ENCODE measurements around the gene ATP1A2. TPM values are rescaled to one million over a fixed set of nuclear protein-coding genes. Genes with fewer than 3 reads are reported as not detected.

Gene ATP1A2
- total and polyA plus RNA-seq, 2 of the 8 experiments (the other 6 are each of a cell fraction or from before 2014, with no cell fraction given) = 39.7 to 40.8 TPM

- Histone ChIP-seq H3K4me1 (replicated peaks in 1 of 4; ENCODE audit: control insufficient read depth in 3 of 4, insufficient read depth in 4 of 4, low read length in 3 of 4) (no peaks in the 10 kb centered on the region; a peak in 1 of 7 replicates), H3K79me1 (ENCODE audit: low read depth, low read length) (no peaks in the 10 kb centered on the region), H2BK20ac (ENCODE audit: low read length) (no peak overlapping the region), H2BK120ac (replicated peaks; ENCODE audit: low read depth, low read length) (no peak overlapping the region), H3K18ac (ENCODE audit: extremely low read depth, low read length) (no peak overlapping the region), H4K5ac (ENCODE audit: insufficient read length, low read depth, low read length) (no peak overlapping the region), H3K4ac (replicated peaks; ENCODE audit: insufficient read length, low read depth, low read length) (no peak overlapping the region), H2AK5ac (ENCODE audit: low read depth, low read length) (no peak overlapping the region), H3K27ac (ENCODE audit: low read depth, low read length) (no peak overlapping the region), H3K9me3 (ENCODE audit: insufficient read depth in 2 of 2, low read depth in 1 of 2, low read length in 1 of 2) (no peaks in the 10 kb centered on the region), H3K23ac (ENCODE audit: insufficient read length) (no peak overlapping the region), H4K20me1 (replicated peaks in 1 of 2; ENCODE audit: control insufficient read depth in 1 of 2, insufficient read depth in 2 of 2, low read length in 2 of 2) (no peaks in the 10 kb centered on the region), H3K4me2 (ENCODE audit: insufficient read depth in 1 of 2, low read depth in 2 of 2, low read length in 2 of 2) (no peak overlapping the region), H3K23me2 (ENCODE audit: low read depth, low read length) (peaks cover 1% of the 10 kb centered on the region; the same call in 1 of the 2 replicates), H4K8ac (ENCODE audit: extremely low read depth, insufficient read depth, low read length) (no peak overlapping the region), H3K9ac (replicated peaks in 1 of 4; ENCODE audit: extremely low read depth in 1 of 4, low read depth in 3 of 4, low read length in 3 of 4) (no peak overlapping the region), H3K14ac (ENCODE audit: insufficient read length) (no peak overlapping the region), H2BK15ac (ENCODE audit: low read length) (no peak overlapping the region; the same call in 1 of the 2 replicates), H2BK5ac (ENCODE audit: low read depth, low read length) (no peak overlapping the region), H3K36me3 (ENCODE audit: control insufficient read depth in 2 of 4, insufficient read depth in 4 of 4, low read length in 3 of 4) (no peaks in the 10 kb centered on the region), H2AFZ (ENCODE audit: low read length) (no peak overlapping the region), H3K56ac (replicated peaks; ENCODE audit: insufficient read length, low read depth, low read length) (no peak overlapping the region), H3K79me2 (ENCODE audit: control insufficient read depth in 1 of 2, insufficient read depth in 2 of 2, low read length in 2 of 2) (no peaks in the 10 kb centered on the region), H3K27me3 (replicated peaks in 1 of 4; ENCODE audit: control insufficient read depth in 3 of 4, extremely low read depth in 1 of 4, insufficient read depth in 3 of 4, low read length in 3 of 4) (peaks cover 0 to 21% (median 9%) of the 10 kb centered on the region in 4 experiments; a peak in 4 of 7 replicates), H4K91ac (replicated peaks; ENCODE audit: insufficient read length, low read length) (no peak overlapping the region), H3K4me3 (ENCODE audit: extremely low read depth in 1 of 4, insufficient read depth in 2 of 4, low read depth in 3 of 4, low read length in 4 of 4) (no peak overlapping the region), H2BK12ac (ENCODE audit: low read depth, low read length) (no peak overlapping the region)
- DNase-seq (ENCODE audit: low read depth in 1 of 2, low spot score in 2 of 2) (no peak), FAIRE-seq (no peak)
- POLR2A ChIA-PET (ENCODE audit: partially characterized antibody) = no interaction called here
- no peak for TF ChIP-seq RFX5 (IDR thresholded peaks at IDR 0.05; ENCODE audit: borderline replicate concordance, low read depth, low read length)
- TF ChIP-seq POU5F1 (IDR thresholded peaks at IDR 0.05; ENCODE audit: low read depth, low read length) = no peak
- TF ChIP-seq TAF7 (optimal IDR thresholded peaks at IDR 0.05; ENCODE audit: borderline replicate concordance, low read depth, low read length) = no peak
- TF ChIP-seq YY1 (IDR thresholded peaks at IDR 0.05; ENCODE audit: low read depth, low read length) = no peak
- no peak for TF ChIP-seq TAF1 (IDR thresholded peaks at IDR 0.05; ENCODE audit: low read depth, low read length)
- TF ChIP-seq SIRT6 (IDR thresholded peaks at IDR 0.05; ENCODE audit: low read length) = no peak
- TF ChIP-seq BCL11A (IDR thresholded peaks at IDR 0.05; ENCODE audit: low read depth in 2 of 2, low read length in 2 of 2) = no peak
- TF ChIP-seq CREB1 (IDR thresholded peaks at IDR 0.05) = no peak
- no peak for TF ChIP-seq CTCF (IDR thresholded peaks at IDR 0.05; ENCODE audit: control extremely low read depth in 1 of 3, insufficient read depth in 1 of 3, low read depth in 1 of 3, low read length in 3 of 3)
- no peak for TF ChIP-seq EGR1 (IDR thresholded peaks at IDR 0.05; ENCODE audit: borderline replicate concordance, low read depth, low read length)
- no peak for TF ChIP-seq EZH2 (IDR thresholded peaks at IDR 0.05; ENCODE audit: low read depth, low read length, severe bottlenecking)
- CTCF ChIA-PET (ENCODE audit: partially characterized antibody) = interaction anchor here (0.6 to 50.1 kb wide), 6 partner anchors 1 to 158 kb away, joined by 3 to 1874 read pairs (median 17); partner anchors contain the start of genes IGSF8, KCNJ10, KCNJ9 and PIGM
- 70% methylated on average over 2 of the region's 2 CpGs; no CpG with 5 or more reads in 1 of the 2 experiments for WGBS, 2 experiments (ENCODE audit: extremely low coverage in 1 of 2, insufficient coverage in 1 of 2, insufficient read length in 1 of 2, insufficient replicate concordance in 2 of 2, low coverage in 1 of 2, low lambda C conversion rate in 2 of 2, missing lambda C conversion rate in 1 of 2)
Measured at GRCh38 chr1:160075836-160076235, 39.7 kb upstream of the ATP1A2 start.
